Hepatocyte (in vitro differentiated cells): ENCODE data around the gene SPG11.

Experiments
- EZH2 ChIP-seq: fragments of 200-600 bp; sonication (generic); IDR thresholded peaks from 2 replicates; pipeline ENCODE4 v1.6.1; 2016; ENCODE audit warnings: antibody characterized with exemption, mild to moderate bottlenecking, borderline replicate concordance
- EZH2phosphoT487 ChIP-seq: fragments of 200-600 bp; sonication (generic); IDR thresholded peaks from one replicate; pipeline ENCODE4 v1.6.1; 2018; ENCODE audit warnings: antibody characterized with exemption, mild to moderate bottlenecking, low read depth, moderate library complexity; ENCODE audit not compliant: unreplicated experiment, severe bottlenecking
- TF ChIP-seq, protein P1 (sequence below): fragments of 200-600 bp; sonication (generic); IDR thresholded peaks from 2 replicates; pipeline ENCODE4 v1.5.1; 2016; ENCODE audit warnings: antibody characterized with exemption, mild to moderate bottlenecking; ENCODE audit not compliant: poor library complexity

DNA sequence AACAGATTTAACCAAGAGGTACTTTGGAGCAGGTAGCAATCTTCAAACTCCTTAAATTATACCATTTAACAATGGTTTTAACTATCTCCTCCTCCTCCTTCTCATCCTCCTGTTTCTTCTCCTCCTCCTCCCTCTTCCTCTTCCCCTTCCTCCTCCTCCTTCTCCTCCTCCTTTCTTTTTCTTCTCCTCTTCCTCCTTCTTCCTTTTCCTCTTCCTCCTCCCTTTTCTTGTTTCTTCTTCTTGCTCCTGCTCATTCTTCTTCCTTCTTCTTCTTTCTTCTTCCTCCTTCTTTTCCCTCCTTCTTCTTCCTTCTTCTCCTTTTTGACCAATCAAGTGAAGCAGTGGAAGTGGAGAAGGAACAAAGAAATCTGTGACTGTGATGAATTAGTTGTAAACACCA lies 33.6 kb upstream of the SPG11 start:
- TF ChIP-seq, protein P1, sequence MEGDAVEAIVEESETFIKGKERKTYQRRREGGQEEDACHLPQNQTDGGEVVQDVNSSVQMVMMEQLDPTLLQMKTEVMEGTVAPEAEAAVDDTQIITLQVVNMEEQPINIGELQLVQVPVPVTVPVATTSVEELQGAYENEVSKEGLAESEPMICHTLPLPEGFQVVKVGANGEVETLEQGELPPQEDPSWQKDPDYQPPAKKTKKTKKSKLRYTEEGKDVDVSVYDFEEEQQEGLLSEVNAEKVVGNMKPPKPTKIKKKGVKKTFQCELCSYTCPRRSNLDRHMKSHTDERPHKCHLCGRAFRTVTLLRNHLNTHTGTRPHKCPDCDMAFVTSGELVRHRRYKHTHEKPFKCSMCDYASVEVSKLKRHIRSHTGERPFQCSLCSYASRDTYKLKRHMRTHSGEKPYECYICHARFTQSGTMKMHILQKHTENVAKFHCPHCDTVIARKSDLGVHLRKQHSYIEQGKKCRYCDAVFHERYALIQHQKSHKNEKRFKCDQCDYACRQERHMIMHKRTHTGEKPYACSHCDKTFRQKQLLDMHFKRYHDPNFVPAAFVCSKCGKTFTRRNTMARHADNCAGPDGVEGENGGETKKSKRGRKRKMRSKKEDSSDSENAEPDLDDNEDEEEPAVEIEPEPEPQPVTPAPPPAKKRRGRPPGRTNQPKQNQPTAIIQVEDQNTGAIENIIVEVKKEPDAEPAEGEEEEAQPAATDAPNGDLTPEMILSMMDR, result no peak
- TF ChIP-seq EZH2 (no peak), EZH2phosphoT487 (no peak)
